ENCODE measurements around the gene MYLK. TPM values are rescaled to one million over a fixed set of nuclear protein-coding genes. Genes with fewer than 3 reads are reported as not detected.
A peak's percentile ranks its signal among the peaks of the same experiment; 100 is the strongest.

The MYLK gene
- total RNA-seq, 1 donor from 2014 or later: 46.2 TPM

DNA sequence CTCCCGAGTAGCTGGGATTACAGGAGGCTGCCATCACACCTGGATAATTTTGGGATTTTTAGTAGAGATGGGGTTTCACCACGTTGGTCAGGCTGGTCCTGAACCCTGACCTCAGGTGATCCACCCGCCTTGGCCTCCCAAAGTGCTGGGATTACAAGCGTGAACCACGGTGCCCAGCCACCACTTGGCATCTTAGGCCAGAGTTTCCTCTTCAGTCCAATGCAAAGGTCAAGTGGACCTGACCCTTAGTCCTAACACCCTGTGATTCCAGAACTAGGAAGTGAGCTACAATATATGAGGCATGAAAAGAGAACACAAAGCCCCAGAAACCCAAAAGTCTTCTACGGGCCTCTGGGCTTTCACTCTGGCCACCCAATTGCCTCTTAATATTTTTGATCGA is 5.3 kb downstream of the MYLK start:
- DNase-seq (ENCODE audit: low read depth): no peak

DNA sequence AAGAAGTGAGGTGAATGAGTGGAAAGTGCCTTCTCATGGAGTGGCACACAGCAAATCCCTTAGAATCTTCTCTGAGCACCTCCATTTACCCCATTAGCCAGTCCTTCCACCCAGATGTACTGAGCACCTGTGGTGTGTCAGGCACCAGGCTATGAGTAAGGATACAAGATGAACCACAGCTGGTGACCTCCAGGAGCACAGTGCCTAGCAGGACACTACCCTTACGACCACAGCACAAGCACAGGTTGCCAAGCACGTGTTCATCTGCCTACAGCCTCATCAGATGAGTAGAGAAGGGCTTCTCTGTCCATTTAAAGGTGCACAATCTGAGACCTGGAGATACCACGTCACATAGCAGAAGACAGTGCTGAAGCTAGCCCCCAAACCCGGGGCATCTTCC is 6.2 kb downstream of the MYLK start:
- DNase-seq (ENCODE audit: low read depth): no peak

DNA sequence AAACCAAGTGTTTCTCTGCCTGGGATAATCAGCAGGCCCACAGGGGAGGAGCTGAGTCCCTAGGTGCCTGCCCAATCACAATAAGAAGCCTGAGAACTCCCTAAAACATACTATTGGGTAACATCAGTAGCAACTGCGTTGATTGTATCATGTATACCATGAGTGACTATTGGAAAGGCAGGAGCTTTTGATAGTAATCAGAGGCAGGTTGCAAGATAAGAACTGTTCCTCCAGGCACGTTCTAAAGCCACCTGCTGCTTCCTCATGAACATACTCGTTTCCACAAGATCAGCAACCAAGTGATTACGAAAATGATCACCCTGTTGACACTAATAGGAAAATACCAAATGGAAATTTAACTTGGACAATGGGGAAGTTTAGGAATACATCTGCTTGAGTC is 6.7 kb downstream of the MYLK start:
- no peak for DNase-seq (ENCODE audit: low read depth)

DNA sequence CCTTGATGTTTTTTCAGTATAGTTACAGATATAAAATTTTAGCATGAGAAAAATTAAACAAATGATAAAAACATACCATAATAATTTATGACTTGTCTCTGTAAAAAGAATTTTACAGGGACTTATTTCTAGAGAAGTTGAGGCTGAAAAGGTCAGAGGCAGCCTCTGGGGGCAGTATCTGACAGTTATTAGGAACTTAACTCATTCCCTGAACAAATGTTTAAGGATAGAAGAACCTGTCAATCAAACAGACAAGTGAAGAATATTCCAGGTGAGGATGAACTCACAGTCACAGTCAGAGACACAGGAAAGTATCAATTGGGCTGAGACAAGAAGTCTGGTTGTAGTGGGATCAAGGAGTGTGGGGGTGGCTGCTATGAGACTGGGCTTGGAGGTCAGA is 7.3 kb downstream of the MYLK start:
- no peak for DNase-seq (ENCODE audit: low read depth)

DNA sequence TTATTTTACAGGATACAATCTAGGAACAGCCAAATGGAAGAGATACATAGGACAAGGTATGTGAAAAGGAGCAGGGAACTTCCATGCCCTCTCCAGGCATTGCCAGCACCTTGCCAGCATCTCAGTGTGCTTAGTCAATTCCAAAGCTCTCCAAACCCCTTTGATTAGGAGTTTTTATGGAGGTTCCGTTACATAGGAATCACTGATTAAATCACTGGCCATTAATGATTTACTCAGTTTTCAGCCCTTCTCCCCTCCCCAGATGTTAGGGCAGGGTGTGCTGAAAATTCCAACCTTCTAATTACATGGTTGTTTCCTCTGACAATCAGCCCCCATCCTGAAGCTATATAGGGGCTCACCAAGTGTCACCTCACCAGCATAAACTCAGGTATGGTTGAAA is 11.5 kb downstream of the MYLK start:
- no peak for DNase-seq (ENCODE audit: low read depth)

DNA sequence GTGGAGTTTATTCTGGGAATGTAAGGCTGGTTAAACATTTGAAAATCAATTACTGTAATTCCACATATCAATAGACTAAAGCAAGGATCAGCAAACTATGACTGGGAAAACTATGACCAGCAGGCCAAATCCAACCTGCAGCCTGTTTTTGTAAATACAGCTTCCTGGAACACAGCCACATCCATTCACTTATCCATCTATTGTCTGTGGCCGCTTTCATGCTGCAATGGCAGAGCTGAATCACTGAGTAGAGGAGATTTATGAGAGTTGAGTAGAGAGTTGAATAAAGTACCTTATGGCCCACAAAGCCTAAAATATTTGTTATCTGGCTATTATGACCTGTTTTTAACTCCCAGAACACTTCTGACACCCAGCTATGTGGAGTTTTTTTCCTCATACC is 12.2 kb downstream of the MYLK start:
- no peak for DNase-seq (ENCODE audit: low read depth)

DNA sequence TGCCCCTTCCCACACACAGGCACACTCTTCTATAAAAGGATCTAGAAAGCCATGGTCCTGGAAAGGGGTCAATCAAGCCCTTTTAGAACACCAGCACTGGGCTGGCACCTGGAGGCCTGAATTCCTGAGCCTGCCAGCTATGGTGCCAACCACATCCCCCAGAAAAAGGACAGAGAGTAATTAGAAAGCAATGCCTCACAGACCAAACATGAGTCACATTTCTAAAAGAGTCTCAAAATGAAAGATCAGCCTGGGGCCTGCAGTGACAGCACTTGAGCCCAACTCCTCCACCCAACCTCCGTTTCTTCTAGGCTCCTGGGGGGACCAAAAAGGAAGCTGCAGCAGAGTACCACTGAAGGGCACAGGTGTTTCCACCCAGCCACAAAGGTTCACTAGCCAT is 14.1 kb downstream of the MYLK start:
- peak; percentile 93 for DNase-seq (ENCODE audit: low read depth)

DNA sequence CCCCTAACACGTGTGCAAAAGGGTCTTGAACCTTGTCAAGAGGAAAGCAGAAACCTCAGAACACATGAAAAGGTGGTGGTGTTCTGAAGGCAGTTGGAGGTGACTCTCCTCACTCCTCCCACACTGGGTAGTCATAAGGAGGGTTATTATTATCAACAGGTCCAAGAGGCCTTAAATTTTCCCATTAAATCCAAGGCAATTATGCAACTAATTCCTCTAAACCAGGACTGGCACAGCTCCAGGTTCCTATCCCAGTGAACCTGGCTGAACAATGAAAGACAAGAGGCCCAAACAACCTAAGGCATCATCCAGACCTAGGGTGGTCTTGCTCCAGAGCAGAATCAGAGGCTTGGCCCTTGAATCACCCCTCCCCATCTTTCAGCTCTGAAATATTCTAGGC is 15.0 kb downstream of the MYLK start:
- no peak for DNase-seq (ENCODE audit: low read depth)

DNA sequence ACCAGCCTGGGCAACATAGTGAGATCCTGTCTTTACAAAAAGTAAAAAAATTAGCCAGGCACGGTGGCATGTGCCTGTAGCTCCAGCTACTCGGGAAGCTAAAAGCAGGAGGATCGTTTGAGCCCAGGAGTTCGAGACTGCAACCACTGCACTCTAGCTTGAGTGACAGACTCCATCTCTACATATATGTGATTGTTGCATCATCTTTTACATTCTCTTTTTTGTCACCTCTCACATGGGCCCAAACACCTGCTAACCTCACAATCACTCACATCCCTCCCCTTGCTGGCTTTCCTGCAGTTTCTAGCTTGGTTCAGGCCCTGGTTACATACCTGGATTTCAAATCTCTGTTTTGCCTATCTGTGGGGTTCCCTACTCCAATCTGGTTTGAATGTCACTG is 19.4 kb downstream of the MYLK start:
- DNase-seq (ENCODE audit: low read depth): no peak

DNA sequence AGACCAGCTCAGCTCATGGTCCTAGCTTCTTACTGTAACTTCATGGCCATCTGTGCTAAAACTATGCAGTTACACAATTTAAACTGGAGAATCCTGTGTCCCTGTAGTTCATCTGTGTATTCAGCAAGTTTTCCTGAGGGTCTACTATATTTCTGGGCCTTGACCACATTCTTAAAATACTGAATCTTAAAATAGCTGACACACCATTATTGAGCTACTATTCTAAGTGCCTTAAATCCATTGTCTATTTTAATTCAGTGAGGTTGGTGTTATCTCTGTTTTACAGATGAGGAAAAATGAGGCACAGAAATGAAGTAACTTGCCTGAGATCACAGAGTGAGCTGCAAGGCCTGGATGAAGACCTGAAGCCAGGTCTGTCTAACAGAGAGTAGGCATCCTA is 22.0 kb downstream of the MYLK start:
- DNase-seq (ENCODE audit: low read depth): peak; percentile 40

DNA sequence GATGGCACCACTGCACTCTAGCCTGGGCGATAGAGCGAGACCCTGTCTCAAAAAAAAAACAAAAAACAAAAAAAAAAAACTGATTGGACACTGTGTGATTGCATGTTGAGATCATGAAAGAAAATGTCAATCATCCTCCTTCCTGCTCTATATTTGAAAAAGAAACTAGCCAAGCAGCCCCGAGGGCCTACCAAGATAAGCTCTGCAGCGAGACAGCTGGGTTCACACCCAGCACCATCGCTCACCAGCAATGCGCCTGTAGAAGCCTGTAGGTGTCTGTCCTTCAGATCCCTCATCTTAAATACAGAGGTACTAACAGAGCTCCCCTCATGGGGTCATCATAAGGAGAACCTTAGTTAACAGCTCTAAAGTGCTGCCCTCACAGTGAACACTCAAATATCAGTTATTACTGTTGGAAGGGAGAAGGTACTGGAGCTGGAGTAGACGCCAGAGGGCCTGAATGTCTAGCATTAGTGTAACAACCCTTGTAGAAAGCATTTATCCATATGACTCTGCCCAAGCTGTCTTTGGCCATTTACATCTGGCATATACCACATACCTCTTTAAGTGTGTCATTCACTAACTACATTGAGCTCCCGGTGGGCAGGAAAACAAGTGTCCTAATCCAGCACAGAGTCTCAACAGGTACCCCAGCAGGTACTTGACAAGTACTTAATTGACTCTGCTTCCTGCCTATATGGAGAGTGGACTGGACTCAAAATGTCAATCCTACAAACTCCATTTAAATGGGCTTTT is 22.9 kb downstream of the MYLK start:
- DNase-seq (ENCODE audit: low read depth): no peak

DNA sequence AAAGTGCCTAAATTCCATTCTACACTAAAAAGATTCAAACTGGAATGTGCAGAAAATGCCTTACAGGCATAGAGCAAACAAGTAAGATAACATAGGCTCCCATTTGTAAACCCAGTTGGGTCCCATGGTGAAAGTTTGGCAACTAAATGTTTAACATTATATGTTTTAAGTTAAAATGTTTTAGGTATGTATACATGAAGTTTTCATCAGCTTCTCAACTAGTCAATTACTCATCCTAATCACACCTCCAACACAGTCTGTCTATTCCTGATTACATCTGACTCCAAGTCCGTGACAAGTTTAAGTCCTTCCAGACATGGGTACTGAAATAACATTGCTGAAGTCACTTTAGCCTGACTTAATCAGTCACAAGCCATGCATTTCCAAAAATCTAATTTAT is 25.0 kb downstream of the MYLK start:
- DNase-seq (ENCODE audit: low read depth): no peak

DNA sequence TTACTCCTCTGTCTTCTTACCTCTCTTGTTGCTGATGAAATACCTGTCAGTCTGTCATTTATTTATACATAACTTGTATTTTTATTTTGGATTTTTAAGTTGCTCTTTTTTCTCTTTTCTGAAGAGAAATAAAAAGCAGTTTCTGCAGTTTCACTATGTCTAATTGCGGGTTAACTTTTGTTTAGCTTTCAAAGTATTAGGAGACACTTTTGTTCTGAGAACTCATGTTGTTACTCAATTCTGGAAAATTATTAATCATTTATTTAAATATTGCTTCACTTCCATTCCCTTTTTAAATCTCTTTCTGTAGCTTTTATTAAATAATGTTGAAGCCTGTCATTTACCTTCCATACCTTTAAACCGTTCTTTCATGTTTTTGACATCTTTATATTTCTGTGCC is 29.2 kb downstream of the MYLK start:
- no peak for DNase-seq (ENCODE audit: low read depth)

DNA sequence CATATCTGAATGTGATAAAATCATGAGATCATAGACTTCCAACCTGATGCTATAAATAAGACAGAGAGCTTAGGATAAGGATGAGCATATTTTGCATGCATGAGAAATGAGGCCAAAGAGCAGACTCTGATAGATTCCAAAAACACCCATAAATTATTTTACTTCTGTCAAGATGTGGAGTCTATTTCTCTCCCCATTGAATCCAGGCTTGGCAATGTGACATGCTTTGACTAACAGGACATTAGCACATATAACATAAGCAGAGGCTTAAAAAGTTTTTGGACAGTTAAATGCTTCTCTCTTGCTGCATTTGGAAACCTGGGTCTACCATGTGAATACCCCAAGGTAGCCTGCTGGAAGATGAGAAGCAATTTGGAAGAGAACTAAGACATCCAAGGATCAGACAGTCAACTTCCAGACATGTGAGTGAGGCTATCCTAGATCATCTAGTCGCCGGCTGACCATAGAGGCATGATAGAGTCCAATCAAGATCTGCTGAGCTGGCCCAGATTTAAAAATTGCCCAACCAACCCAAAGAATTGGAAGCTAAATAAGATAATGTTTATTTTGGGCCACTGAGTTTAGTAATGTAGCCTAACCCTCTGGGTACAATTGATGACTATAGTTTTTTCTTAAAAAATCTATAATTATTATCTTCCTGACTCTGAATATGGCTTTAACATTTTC is 30.3 kb downstream of the MYLK start:
- DNase-seq (ENCODE audit: low read depth): no peak

DNA sequence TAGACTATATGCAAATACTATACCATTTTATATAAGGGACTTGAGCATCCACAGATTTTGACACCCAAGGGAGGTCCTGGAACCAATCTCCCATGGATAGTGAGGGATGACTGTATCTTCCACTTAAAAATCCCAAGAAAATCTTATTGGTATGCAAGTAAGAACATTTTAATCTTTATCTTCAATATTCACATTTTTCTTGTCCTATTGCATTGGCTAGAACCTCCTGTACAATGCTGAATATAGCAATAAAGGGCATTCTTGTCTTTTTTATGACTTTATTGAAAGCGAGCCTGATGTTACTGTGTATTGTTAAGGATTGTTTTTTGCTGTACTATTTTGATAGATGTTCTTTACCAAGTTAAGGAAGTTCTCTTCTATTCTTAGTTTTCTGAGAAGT is 36.9 kb downstream of the MYLK start:
- no peak for DNase-seq (ENCODE audit: low read depth)

DNA sequence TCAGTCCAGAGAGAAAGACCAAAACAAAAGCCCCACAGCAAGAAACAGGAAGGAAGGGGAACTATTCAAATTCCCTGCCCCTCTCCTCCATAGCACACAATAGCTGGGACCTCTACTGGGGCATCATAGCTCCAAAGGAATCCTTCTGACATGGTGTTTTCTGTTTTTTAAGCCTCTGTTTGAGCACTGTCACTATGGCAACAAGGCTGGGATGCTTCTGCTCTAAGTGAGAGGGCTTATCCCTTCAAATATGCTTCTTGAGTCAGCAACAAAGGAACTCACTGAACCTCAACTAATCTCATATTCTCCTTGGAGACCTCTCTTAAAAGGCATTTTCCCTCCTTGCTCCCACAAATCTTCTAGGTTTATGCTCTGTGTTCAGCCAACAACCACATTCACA is 40.5 kb downstream of the MYLK start:
- no peak for DNase-seq (ENCODE audit: low read depth)

DNA sequence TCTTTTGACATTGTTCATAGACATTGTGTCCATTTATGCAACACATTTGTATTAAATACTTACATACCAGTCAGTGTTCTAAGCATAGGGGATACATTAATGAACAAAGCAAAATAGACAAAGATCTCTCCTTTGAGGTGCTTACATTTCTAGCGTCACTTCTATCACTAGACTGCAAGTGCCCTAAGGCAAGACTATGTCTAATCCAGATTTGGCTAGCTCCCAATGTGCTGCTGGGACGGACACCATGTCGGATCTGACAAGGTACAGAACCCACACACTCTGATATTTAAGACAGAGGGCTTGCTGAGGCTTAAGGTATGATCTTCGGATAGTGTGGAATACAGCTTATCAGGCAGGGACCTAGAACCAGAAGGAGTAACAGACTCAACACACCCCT is 41.4 kb downstream of the MYLK start:
- DNase-seq (ENCODE audit: low read depth): no peak

DNA sequence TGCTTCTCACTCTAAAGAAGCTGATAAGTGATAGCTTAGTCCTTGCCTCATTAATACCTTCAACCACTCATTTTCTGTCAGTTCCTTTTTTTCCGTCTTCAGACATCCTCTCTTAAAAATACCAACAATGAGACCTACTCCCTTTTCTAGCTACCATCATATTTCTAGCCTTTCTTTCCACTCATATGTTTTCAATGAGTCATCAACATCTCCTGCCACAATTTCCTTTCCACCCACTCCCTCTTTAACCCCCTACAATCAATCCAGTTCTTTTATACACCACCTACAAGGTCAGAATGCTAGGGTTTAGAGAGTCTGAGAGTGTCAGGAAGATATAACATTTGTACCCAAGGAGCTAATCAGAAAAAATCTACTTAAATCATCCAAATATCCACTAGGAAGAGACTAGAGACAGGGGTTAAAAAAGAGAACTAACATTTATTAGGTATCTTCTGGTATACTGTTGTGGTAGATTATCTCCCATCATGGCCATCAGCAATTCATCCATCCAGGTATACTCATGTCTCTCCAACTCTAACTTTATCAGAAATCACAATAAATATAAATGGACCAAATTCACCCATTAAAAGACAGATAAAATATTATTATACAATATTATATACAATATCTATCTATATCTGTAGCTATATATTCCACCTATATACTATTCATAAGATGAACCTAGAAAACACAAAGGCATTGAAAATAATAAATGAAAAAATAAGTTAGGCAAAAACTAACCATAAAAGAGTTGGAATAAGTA is 42.5 kb downstream of the MYLK start:
- DNase-seq (ENCODE audit: low read depth): no peak

DNA sequence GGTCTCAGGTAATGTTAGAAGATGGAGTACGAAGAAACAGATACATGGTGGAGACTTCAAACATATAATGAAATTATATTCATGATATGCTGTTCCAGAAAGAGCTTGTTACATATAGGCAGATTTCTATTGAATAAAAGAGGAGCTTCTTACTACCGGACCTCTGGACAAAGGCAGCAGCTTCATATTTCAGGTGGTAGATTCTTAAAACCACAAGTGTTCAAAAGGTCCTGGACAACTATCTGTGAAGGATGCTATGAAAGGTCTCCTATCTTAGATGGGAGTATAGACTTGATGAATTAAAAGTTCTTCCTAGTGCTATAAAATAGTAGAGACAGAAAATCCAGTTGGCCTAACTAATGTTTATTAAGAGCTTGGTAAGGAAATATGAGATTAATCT is 43.2 kb downstream of the MYLK start:
- no peak for DNase-seq (ENCODE audit: low read depth)

DNA sequence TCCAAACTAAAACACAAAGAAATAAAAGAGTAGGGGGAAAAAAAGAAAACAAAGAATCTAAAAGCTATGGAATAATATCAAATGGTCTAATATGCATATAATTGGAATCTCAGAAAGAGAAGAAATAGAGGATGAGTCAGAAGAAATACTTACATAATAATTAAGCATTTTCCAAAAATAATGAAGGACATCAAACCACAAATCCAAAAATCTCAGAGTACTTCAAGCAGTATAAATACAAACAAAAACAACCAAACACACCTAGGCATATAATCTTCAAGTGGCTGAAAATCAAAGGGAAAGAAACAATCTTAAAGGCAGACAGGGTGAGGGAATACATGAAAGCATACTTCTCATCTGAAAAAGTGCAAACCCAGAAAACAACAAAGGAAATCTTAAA is 46.3 kb downstream of the MYLK start:
- no peak for DNase-seq (ENCODE audit: low read depth)

DNA sequence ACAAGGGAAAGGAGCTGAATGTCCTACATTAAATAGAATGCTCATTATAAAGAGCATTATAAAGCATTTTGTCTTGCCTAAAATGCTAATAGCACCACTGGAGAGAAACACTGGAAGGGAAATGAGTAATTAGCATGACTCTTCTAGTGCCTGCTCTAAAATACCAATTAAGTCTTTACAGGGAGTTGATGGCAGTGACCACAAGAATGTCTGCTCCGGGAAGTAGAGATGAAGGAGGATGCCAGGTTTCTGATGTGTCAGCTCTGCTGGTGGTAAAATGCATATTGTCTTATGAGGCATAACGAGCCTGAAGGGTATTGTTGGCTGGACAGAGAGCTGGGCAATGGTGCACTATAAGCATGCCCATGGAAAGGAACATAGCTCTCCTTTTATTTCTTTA is 49.5 kb downstream of the MYLK start:
- DNase-seq (ENCODE audit: low read depth): peak; percentile 75

DNA sequence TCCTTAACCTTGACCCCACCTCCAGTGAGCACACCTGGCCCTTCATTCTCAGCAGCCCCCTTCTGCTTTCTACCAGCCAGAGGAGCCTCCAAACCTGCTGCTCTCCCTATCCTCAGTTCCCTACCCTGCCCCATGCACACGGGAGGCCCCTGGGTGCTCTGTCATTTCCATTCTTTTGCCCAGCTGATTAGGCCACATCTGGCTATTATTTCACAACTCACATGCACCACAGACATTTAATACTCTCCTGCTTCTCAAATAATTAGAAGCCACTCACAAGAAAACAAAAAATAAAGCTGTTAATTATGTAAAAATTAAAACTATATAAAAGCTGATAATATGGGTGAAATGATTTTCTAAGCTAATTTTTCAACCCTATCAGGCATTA is 50.7 kb downstream of the MYLK start:
- no peak for DNase-seq (ENCODE audit: low read depth)
